Occipital lobe (tissue), 2 donors: ENCODE measurements around the gene TRMT6. TPM values are rescaled to one million over a fixed set of nuclear protein-coding genes. Genes with fewer than 3 reads are reported as not detected.

ENCODE experiments used
- DNase-seq: peaks from one replicate; lab custom pipeline; 2025; lab: John Stamatoyannopoulos, UW
- total RNA-seq: library from RNA; depleted of rRNA; stranded (reverse); fragments of >200 nt; gene quantifications from one replicate; pipeline ENCODE4 v1.2.3, GENCODE V29; 2014

TRMT6 gene
- total RNA-seq, 1 donor from 2014 or later = 5.8 TPM

GRCh38 chr20:5949943-5950270 is 426 bp downstream of the TRMT6 start:
- no peak for DNase-seq

GRCh38 chr20:5947276-5947675 is 3.1 kb downstream of the TRMT6 start:
- DNase-seq = no peak

DNA sequence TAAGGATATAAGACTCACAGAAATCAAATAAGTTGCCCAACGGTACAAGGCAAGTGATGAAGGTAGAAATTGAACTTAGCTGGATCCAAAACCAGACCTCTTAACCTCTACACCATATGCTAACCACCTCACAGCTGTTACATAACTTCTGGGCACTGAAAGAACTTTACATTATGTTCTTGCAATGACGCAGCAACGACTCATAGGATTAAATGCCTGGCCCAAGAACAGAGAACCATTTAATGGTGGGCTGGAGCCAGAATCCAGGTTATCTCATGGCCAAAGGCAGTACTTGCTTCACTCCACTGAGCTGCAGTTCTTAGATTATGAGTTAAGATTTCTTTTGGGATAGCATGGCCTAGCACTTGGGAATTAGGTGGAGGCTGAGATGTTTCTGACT is 4.4 kb downstream of the TRMT6 start:
- no peak for DNase-seq

DNA sequence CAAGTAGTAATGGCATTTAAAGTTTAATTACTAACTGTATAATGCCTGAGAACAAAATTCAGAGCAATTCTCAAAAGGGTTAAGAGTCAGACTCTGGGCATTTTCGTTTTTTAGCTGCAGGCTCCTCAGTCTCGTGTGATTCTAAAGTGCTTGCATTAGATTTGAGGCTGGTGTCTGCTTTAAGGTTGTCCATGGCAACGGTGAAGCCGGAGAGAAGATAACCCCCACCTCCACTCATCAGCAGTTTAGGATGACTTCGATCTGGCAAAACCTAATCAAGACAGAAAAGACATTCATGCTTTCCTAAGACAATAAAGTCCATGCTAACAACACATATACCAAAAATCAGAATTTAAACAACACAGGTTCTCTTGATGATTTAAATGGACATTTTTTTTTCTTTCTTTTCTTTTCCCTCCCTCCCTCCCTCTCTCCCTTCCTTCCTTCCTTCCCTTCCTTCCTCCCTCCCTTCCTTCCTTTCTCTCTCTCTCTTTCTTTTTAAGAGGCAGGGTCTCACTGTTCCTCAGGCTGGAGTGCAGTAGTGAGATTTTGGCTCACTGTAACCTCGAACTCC is 11.8 kb downstream of the TRMT6 start:
- DNase-seq = no peak

DNA sequence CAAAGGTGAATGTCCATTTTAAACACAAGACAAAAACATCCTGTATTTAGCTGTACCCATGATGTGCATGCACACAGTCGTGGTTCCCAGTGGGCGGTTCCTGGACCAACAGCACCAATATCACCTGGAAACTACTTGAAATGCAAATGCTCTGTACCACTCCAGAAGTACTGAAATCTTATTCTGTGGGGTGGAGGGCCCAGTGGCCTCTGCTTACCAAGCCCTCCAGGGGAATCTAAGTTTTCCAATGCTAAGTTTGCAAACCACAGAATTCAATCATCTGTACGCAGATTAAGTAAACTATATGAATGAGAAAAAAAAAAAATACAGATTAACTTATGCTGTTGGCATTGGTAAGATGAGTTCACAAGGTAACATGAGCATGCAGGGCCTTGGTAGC is 14.1 kb downstream of the TRMT6 start:
- DNase-seq = no peak

DNA sequence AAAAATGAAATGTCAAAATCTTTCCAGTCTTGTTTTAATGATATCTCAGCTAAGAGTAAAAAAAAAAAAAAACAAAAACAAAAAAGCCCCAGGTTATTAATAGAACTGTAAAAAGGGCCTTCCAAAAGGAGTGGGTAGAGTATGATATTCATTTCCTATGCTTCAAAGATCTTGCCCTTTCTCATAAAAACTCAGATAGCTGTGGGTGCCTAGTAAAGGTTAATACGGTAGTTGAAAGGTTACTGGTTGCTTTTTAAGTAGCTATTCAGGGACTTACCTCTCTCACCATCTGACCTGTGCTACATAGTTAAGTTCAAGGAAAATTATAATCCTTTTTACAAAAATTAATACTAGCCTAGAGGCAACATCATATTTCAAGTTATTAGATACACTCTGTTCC is 14.9 kb downstream of the TRMT6 start:
- DNase-seq = no peak

DNA sequence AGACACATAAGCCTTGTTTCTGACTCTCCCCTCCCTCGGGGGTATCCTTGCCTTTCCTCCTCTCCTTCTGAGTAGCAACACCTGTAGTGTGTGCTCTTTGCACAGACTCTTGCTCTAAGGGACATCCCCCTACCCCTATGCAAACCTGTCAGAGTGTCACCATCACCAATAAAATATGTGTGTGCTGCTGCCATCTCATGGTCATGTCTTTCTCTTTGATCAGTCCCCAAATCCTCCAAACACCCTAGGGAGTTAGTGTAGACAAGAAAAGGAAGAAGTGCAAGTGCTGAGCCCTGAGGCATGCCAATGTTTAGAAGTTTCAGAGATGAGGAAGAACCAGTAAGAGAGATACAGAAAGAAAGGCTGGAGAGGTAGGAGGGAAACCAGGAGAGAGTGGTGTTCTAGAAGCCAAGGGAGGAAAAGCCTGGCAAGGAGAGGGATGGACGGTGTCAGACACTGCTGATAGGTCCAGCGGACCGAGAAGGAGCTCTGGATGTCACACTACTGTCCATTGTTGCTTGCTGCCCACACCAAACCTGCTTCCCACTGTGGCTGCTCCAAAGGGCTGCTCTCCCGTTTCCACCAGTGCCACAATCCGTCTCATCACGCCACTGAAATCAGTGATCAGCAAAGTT is 16.4 kb downstream of the TRMT6 start:
- no peak for DNase-seq

- no peak for DNase-seq
Observed at GRCh38 chr20:5932796-5933195, 17.5 kb downstream of the TRMT6 start.

DNA sequence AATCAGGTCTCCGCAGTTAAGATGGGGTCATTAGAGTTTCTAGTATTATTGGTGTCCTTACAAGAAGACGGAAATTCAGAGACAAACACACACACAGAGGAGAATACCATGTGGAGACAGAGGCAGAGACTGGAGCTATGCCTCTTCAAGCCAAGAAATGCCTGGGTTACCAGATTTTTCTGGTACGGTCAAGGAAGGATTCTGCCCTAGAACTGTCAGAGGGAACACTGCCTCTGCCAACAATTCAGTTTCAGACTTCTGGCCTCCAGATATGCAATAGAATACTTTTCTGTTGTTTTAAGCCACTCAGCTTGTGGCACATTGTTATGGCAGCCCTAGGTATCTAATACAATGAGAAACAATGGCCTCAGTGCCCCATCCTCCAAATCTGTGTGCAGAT is 18.9 kb downstream of the TRMT6 start:
- no peak for DNase-seq

- peak; percentile 32 for DNase-seq
Observed at GRCh38 chr20:5928836-5929715, 21.3 kb downstream of the TRMT6 start.

DNA sequence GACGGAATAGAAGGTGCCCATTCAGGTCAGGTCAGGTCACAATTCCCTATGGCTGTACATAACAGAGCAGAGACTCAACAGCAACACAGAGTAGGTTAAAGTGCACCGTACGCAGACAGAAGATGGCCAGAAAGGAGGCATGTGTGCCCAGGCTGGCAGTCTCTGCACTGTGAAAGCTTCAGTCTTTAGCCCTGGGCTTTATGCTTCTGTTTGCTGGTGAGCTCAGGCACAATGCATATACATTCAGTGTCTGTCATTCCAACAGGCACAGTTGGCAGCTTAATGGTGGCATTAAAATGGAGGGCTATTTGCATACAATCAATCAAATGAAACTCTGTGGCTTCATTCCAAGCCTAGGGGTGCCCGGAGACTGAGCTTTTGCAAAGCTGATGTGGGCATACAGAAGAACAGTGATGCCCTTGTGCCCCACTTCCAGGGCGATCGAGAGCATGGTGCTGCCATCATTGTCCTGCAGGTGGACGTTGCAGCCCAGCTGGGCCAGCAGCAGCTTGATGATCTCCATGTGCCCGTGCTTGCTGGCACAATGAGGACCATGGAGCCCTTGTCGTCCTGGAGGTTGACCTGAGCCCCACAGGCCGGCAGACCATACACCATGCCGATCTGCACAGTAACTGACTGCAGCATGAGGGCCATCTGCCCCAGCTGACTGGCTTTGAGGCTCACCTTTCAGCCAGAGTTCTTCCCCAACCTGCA is 22.4 kb downstream of the TRMT6 start:
- no peak for DNase-seq

DNA sequence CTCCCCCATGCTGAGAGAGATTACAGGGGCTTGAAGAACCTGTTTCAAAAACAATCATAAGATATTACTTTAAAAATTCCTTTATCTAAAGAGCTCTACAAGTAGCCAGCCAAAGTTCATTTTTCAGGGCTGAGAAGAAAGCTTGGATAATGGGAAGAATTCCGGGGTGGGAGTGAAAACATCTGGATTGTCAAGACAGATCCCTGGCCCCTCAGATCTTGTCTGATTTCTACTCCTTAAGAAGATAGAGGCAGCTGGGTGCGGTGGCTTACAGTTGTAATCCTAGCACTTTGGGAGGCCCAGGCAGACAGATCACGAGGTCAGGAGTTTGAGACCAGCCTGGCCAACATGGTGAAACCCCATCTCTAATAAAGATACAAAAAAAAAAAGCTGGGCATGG is 24.8 kb downstream of the TRMT6 start:
- no peak for DNase-seq

DNA sequence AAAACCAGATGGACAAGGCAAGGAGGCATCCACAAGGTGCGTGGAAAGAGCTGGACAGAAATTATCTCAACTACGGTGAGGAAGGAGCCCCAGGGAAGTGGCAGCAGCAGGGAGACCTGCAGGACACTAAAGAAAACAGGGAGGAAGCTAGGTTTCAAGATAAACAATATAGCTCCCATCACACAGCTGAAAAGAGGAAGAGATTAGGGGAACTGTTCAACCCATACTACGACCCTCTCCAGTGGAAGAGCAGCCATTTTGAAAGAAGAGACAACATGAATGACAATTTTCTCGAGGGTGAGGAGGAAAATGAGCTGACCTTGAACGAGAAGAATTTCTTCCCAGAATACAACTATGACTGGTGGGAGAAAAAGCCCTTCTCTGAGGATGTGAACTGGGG is 26.8 kb downstream of the TRMT6 start:
- no peak for DNase-seq

DNA sequence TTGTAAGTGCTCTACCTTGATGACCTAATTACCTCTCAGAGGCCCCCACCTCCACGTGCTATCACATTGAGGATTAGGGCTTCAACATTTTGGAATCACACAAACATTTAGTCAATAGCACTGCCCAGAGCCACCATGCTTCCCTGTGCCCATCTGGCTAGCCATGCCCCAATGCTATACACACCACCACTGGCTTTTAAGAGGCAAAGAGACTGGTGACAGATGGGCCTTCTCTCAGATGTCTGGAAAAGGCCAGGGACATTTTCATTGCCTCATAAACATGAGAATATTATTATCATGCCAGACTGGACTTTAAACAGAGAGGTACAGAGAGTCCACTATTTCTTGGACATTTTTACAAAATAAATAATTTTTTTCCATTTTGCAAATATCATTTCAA is 29.8 kb downstream of the TRMT6 start:
- DNase-seq = no peak

DNA sequence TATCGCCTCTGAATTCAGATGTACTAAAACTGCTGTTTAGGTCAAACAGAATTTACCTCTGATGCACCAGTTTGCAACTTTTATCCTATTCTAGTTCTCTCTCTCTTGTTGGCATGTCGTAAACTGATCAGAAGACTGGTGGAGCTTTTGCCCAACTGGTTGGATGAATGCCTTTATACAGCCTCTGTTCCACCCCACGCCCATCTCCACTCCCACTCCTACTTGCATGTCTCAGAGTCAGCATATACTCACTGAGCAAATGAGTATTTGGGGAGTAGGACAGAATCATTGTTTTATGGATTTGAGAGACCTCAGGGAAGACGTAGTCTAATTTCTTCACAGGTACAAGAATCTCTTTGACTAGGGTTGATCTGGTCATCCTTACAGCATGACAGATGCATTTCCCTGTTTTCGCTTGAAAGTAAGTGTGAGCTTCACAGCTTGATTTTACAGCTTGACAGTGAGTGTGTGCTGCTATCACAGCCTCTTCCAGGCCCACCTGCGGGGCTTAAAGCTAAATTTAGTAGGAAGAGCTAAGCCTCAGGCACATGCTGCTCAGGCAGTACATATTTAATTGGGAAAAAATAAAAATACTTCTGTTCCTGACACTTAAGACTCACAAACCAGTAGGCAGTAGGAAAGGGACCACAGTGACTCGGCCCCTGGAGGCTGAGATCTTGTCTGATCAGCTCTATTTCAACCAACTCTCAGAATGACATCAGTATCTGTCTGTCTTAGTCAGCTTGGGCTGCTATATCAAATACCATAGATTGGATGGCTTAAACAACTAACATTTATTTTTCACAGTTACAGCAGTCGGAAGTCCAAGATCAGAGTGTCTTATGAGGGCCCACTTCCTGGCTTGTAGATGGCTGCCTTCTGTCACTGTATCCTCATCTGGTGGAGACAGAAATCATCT is 30.4 kb downstream of the TRMT6 start:
- no peak for DNase-seq

- no peak for DNase-seq
Observed at GRCh38 chr20:5918856-5919625, 31.3 kb downstream of the TRMT6 start.

DNA sequence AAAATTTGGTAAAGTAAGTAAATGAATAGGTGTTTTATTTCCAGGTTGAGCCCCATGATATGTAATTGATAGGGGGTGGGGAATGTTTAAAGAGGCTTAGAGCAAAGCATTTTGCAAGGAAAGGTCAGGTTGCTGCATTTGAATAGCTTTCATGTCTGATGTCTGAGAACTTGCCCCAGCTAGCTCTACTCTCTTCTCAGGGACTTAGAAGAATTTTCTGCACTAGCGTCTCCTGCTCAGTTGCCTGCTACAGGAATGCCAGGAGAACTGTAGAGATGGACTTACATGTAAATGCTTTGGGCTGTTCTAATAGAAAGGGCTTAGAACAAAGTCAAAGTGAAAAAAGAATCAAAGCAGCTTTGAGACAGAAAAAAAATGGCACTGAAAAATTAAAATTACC is 35.5 kb downstream of the TRMT6 start:
- no peak for DNase-seq

DNA sequence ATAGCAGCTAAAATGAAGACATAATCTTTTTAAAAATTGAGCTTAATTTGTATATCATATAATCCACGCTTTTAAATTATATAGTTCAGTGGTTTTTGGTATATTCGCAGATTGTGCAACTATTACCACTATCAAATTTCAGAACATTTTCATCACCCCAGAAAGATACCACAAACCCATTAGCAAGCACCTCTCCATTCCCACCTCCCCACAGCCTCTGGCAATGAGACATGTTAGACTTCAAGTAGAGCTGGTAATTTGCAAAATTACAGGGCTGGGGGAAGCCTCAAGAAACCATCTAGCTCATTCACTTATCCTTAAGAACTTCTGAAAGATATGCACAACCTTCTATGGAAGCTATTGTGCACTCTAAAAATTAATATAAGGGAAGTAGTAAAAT is 37.2 kb downstream of the TRMT6 start:
- DNase-seq = no peak

- DNase-seq = no peak
Observed at GRCh38 chr20:5910186-5910585, 40.1 kb downstream of the TRMT6 start.

- DNase-seq = no peak
Observed at GRCh38 chr20:5908981-5909380, 41.4 kb downstream of the TRMT6 start.
